ENCODE results near the gene MBD3L5. TPM values are rescaled to one million over a fixed set of nuclear protein-coding genes. Genes with fewer than 3 reads are reported as not detected.
"Not testable (repeated sequence)": the region's sequence is repeated elsewhere in the genome, so short reads cannot be mapped to it uniquely, and the experiment has no call there.

The MBD3L5 gene
- total and polyA plus RNA-seq, 8 donors, result not detected

DNA sequence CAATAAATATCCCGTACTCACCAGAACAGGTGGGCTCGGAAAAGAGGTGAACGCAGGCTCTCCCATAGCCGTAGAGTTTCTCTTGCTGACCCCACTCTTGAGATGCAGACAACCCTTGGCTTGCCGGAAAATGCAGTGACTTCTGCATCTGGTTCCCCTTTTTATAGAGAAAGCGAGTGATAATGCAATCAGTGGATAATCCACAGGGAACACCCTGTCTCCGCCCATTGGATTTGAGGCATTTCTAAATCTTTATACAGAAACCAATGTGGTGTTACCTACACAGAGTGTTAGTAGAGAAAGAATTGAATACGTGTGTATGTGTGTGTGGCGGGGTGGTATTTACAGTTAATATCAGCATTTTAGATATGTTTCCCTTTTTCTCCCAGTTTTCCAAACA lies 9.7 kb downstream of the MBD3L5 start, which contains the start of gene MBD3L4:
Gene MBD3L4 (minus strand): TSS at position 101 of the 400 bp plus-strand sequence. CDS start 35 bp downstream, at position 66.
- not testable (repeated sequence) for DNase-seq

GRCh38 chr19:7041563-7041962 lies 11.2 kb downstream of the MBD3L5 start:
- FAIRE-seq; intact Hi-C loops (cut with DNase I); H3K4me3 ChIP-seq; DNase-seq; H3K36me3 ChIP-seq; H3K27me3 ChIP-seq; H3K9me3 ChIP-seq; H3K4me1 ChIP-seq; H3K27ac ChIP-seq; ATAC-seq: not testable (repeated sequence)
- WGBS, 2 donors, result no CpG with 5 or more reads among the region's 2 CpGs

More for the DNA sequence above, 9.7 kb downstream of the MBD3L5 start, which contains the start of gene MBD3L4:
- H3K36me3 ChIP-seq; ATAC-seq; H3K27ac ChIP-seq; intact Hi-C loops (cut with DNase I); H3K4me3 ChIP-seq; H3K9me3 ChIP-seq; H3K27me3 ChIP-seq; H3K4me1 ChIP-seq; FAIRE-seq: not testable (repeated sequence)
- WGBS, 2 donors, result no CpG with 5 or more reads among the region's 9 CpGs

DNA sequence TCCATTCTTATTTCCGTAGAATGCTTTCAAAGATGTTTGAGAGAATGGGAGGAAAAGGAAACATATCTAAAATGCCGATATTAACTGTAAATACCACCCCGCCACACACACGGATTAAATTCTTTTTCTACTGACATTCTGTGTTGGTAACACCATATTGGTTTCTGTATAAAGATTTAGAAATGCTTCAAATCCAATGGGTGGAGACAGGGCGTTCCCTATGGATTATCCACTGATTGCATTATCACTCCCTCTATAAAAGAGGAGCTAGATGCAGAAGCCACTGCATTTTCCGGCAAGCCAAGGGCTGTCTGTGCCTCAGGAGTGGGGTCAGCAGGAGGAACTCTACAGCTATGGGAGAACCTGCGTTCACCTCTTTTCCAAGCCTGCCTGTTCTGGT lies 18.6 kb downstream of the MBD3L5 start, which contains the start of gene MBD3L2:
Gene MBD3L2 (plus strand): TSS at position 301 of the 400 bp plus-strand sequence. CDS start 53 bp downstream, at position 354.
- H3K36me3 ChIP-seq; H3K27ac ChIP-seq; H3K4me3 ChIP-seq; H3K27me3 ChIP-seq; DNase-seq; FAIRE-seq; H3K9me3 ChIP-seq; intact Hi-C loops (cut with DNase I); H3K4me1 ChIP-seq; ATAC-seq: not testable (repeated sequence)
- WGBS, 2 donors, result no CpG with 5 or more reads among the region's 7 CpGs

DNA sequence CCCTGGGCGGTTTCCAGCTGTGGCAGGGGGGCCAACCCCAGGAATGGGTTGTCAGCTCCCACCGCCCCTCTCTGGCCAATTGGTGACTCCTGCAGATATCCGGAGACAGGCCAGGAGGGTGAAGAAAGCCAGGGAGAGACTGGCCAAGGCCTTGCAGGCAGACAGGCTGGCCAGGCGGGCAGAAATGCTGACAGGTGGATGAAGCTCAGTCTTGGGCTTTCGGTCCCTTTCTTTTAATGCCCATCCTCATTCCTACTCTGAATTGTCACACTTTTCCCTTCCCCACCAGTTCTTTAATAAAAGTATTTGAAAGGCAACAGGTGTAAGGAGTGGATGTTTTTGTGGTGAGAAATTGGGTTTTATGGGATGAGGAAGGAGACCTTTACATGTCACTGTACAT lies 21.0 kb downstream of the MBD3L5 start:
- 77 to 93% methylated on average over 2 of the region's 5 CpGs for whole genome bisulfite sequencing, 2 donors
- FAIRE-seq; H3K36me3 ChIP-seq; DNase-seq; ATAC-seq; H3K27ac ChIP-seq; H3K4me3 ChIP-seq; H3K4me1 ChIP-seq; H3K27me3 ChIP-seq; intact Hi-C loops (cut with DNase I); H3K9me3 ChIP-seq: not testable (repeated sequence)

DNA sequence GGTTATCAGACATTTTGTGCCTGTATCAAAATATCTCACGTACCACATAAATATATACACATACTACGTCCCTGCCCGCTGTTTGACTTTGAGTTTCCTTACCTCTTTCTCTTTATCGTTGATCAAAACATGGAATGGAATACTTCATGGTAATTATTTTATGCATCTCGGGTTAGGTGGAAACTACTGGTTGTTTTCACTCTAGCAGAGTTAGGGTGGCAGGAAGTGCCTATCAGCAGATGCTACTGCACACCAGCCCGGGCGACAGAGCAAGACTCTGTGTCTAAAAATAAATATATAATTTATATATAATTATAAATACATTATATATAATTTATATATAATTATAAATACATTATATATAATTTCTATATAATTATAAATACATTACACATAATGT lies 22.5 kb downstream of the MBD3L5 start:
- H3K27ac ChIP-seq; H3K4me3 ChIP-seq; FAIRE-seq; H3K27me3 ChIP-seq; ATAC-seq; H3K9me3 ChIP-seq; DNase-seq; H3K36me3 ChIP-seq; intact Hi-C loops (cut with DNase I); H3K4me1 ChIP-seq: not testable (repeated sequence)
- WGBS, 2 donors, result 87 to 89% methylated on average over 7 of the region's 7 CpGs

DNA sequence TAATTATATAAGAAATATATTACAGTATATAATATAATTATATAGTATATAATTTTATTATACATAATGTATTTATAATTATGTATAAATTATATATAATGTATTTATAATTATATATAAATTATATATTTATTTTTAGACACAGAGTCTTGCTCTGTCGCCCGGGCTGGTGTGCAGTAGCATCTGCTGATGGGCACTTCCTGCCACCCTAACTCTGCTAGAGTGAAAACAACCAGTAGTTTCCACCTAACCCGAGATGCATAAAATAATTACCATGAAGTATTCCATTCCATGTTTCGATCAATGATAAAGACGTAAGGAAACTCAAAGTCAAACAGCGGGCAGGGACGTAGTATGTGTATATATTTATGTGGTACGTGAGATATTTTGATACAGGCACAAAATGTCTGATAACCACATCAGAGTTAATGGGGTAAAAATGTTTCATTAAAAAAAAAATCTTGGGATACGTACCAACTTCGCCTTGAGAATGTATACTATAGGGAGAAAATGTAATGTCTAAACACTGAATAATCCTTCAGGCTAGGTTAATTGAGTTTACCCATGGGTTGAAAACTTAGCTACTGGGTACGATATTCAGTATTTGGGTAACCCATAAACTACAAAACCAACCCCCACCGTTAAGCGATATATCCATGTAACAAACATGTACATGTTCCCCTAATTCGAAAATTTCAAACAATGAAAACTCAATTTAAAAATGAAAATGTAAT lies 24.4 kb downstream of the MBD3L5 start:
- H3K27ac ChIP-seq; H3K27me3 ChIP-seq; intact Hi-C loops (cut with DNase I); H3K9me3 ChIP-seq; H3K4me1 ChIP-seq; DNase-seq; H3K4me3 ChIP-seq; H3K36me3 ChIP-seq; ATAC-seq: not testable (repeated sequence)
- FAIRE-seq, result peak; percentile 41
- 90 to 98% methylated on average over 8 to 12 of the region's 14 CpGs for WGBS, 2 donors

GRCh38 chr19:7055679-7056078 lies 25.3 kb downstream of the MBD3L5 start:
- DNase-seq; intact Hi-C loops (cut with DNase I); H3K36me3 ChIP-seq; ATAC-seq; H3K4me3 ChIP-seq; H3K27ac ChIP-seq; H3K4me1 ChIP-seq; H3K9me3 ChIP-seq; H3K27me3 ChIP-seq; FAIRE-seq: not testable (repeated sequence)
- 80 to 86% methylated on average over 12 of the region's 14 CpGs for WGBS, 2 donors

DNA sequence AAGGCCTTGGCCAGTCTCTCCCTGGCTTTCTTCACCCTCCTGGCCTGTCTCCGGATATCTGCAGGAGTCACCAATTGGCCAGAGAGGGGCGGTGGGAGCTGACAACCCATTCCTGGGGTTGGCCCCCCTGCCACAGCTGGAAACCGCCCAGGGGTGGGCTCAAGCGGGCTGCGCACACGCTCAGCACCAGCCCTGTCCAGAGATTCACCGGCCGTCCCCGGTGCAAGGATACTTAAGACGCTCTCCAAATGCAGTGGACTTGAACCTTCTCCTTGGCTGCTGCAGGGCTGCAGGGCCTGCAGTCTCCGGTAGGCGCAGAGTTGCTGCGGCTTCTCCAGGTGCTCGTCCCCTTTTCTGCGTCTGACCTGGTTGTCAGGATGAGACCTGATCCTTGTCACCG lies 26.0 kb downstream of the MBD3L5 start:
- not testable (repeated sequence) for ATAC-seq, FAIRE-seq
- WGBS, 2 donors, result 71 to 80% methylated on average over 8 of the region's 16 CpGs

GRCh38 chr19:7058576-7058975 lies 28.2 kb downstream of the MBD3L5 start, which contains the start of gene MBD3L3:
TSS of gene MBD3L3 (minus strand) at chr19:7058676. CDS start at chr19:7058605, 71 bp downstream.
- H3K4me3 ChIP-seq; H3K36me3 ChIP-seq; H3K9me3 ChIP-seq; DNase-seq; H3K27ac ChIP-seq; FAIRE-seq; intact Hi-C loops (cut with DNase I); H3K27me3 ChIP-seq; ATAC-seq; H3K4me1 ChIP-seq: not testable (repeated sequence)
- WGBS, 2 donors, result no CpG with 5 or more reads among the region's 8 CpGs

More for the DNA sequence above, 26.0 kb downstream of the MBD3L5 start:
- intact Hi-C loops (cut with DNase I); H3K9me3 ChIP-seq; H3K4me3 ChIP-seq; H3K27me3 ChIP-seq; H3K27ac ChIP-seq; H3K4me1 ChIP-seq; DNase-seq; H3K36me3 ChIP-seq: not testable (repeated sequence)

DNA sequence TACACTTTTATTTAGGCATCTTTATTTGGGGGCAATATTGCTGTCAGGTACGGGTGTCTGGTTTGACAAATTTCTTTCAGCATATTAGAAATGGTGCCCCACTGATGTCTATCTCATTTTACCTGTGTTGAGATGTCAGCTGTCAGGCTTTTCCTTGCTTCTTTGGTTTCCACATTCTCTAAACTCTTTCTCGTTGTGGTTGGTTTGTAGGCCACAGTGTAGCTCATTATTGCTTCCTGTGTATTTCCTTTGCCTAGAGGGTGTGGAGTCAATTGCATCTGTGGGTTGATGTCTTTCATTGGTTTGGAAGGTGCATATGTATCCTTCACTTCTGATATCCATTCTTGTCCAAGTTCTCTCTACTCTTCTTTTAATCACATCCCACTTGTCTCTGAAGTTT lies 29.6 kb downstream of the MBD3L5 start:
- ATAC-seq; H3K4me1 ChIP-seq; H3K27me3 ChIP-seq; intact Hi-C loops (cut with DNase I); FAIRE-seq; H3K4me3 ChIP-seq; DNase-seq; H3K36me3 ChIP-seq; H3K27ac ChIP-seq; H3K9me3 ChIP-seq: not testable (repeated sequence)
- WGBS, 2 donors, result 42 to 58% methylated on average over 1 of the region's 2 CpGs
